Kidney (tissue), 14 donors: ENCODE results near the gene UPP2. TPM values are rescaled to one million over a fixed set of nuclear protein-coding genes. Genes with fewer than 3 reads are reported as not detected.
A peak's percentile ranks its signal among the peaks of the same experiment; 100 is the strongest.

ENCODE experiments used
- DNase-seq, 5 donors: peaks; one replicate each; pipeline ENCODE4 v3.0.0-alpha.2; 2013 to 2020
- FAIRE-seq: peaks from 2 replicates; lab custom pipeline; 2012; peaks lifted over from hg19 to GRCh38; lab: Jason Lieb, UNC
- H3K27ac ChIP-seq, 2 donors: one replicate each; pipeline ENCODE4 v1.7.0; 2013; ENCODE audit warnings: low read depth in 2 of 2, low read length in 2 of 2, inconsistent platforms in 1 of 2
- H3K27me3 ChIP-seq: one replicate; pipeline ENCODE4 v1.7.1; 2013; ENCODE audit warnings: low read length, inconsistent platforms; ENCODE audit not compliant: control insufficient read depth, insufficient read depth
- H3K36me3 ChIP-seq, 3 donors: one replicate each; pipeline versions ENCODE4 v1.7.0 to v1.7.1; 2013; ENCODE audit warnings: low read length in 3 of 3, control low read depth in 1 of 3, inconsistent platforms in 1 of 3; ENCODE audit not compliant: insufficient read depth in 3 of 3, control insufficient read depth in 2 of 3
- H3K4me1 ChIP-seq, 3 donors: one replicate each; pipeline versions ENCODE4 v1.7.0 to v1.7.1; 2013; ENCODE audit warnings: low read length in 3 of 3, inconsistent platforms in 1 of 3, low read depth in 1 of 3; ENCODE audit not compliant: control insufficient read depth in 2 of 3, insufficient read depth in 2 of 3
- H3K4me3 ChIP-seq, 3 donors: one replicate each; pipeline versions ENCODE4 v1.7.0 to v1.8.1; 2013; ENCODE audit warnings: low read length in 3 of 3, control low read depth in 1 of 3, inconsistent platforms in 1 of 3
- H3K9ac ChIP-seq, 3 donors: one replicate each; pipeline versions ENCODE4 v1.7.0 to v1.7.1; 2013; ENCODE audit warnings: low read length in 3 of 3, control low read depth in 1 of 3, inconsistent platforms in 1 of 3
- H3K9me3 ChIP-seq, 3 donors: one replicate each; pipeline versions ENCODE4 v1.7.0 to v1.7.1; 2013; ENCODE audit warnings: low read length in 3 of 3, control low read depth in 1 of 3, inconsistent platforms in 1 of 3; ENCODE audit not compliant: control insufficient read depth in 2 of 3, insufficient read depth in 1 of 3
- CTCF ChIP-seq: IDR thresholded peaks from 3 replicates; pipeline ENCODE4 v1.5.1; 2012; ENCODE audit warnings: mild to moderate bottlenecking, moderate library complexity, borderline replicate concordance; ENCODE audit not compliant: insufficient read depth; ENCODE audit errors: extremely low read depth
- intact Hi-C: fragments of 100-400 bp; cut with DNase I; formaldehyde crosslinking; loops from one replicate; pipeline ENCODE4 v1.11.1; 2022
- polyA plus RNA-seq: library from polyadenylated mRNA; stranded (reverse); fragments of 350-450 nt; fragmentation: Illumina TruSeq; extraction: RNeasy Lipid Tissue Mini Kit (QIAGEN cat#74804); gene quantifications from one replicate; pipeline ENCODE4 v1.2.3, GENCODE V29; 2014; ENCODE audit warnings: low read depth, low replicate concordance; ENCODE audit not compliant: insufficient read depth
- total RNA-seq: library from RNA; stranded (reverse); fragmentation: NEBNext Ultra II Directional; extraction: Animal tissue kit (Norgen Biotek cat#: 25700); gene quantifications from one replicate; pipeline ENCODE4 v1.2.1, GENCODE V29; 2021
- donor health status: control.
- donor health status: control.
- donor health status: control.
- donor health status: control.
- donor health status: control.
- donor health status: DM: yes; HTN: yes; CAD: no.
- donor health status: Normal renal cell carcinoma (clear cell type).

Gene UPP2
- total and polyA plus RNA-seq, 2 donors from 2014 or later, result 0.19 to 20.9 TPM

- Histone ChIP-seq H3K4me3 (no peak overlapping the region), H3K36me3 (no peaks in the 10 kb centered on the region), H3K27ac (no peak overlapping the region), H3K9me3 (no peaks in the 10 kb centered on the region), H3K4me1 (peaks cover 0 to 41% (median 12%) of the 10 kb centered on the region in 3 donors), H3K9ac (no peak overlapping the region), H3K27me3 (no peaks in the 10 kb centered on the region)
- intact Hi-C loops, result no loop called here
- DNase-seq (no peak), FAIRE-seq (no peak)
- TF ChIP-seq CTCF, result no peak
Observed at GRCh38 chr2:158097481-158097880, 4.2 kb upstream of the UPP2 start.

- Histone ChIP-seq H3K9ac (no peak overlapping the region), H3K4me1 (peaks cover 0 to 44% (median 12%) of the 10 kb centered on the region in 3 donors), H3K36me3 (no peaks in the 10 kb centered on the region), H3K27ac (no peak overlapping the region), H3K9me3 (no peaks in the 10 kb centered on the region), H3K27me3 (no peaks in the 10 kb centered on the region), H3K4me3 (no peak overlapping the region)
- DNase-seq (no peak), FAIRE-seq (no peak)
- TF ChIP-seq CTCF, result no peak
- intact Hi-C loops, result no loop called here
Observed at GRCh38 chr2:158098178-158098577, 3.5 kb upstream of the UPP2 start.

GRCh38 chr2:158099716-158100115 is 2.0 kb upstream of the UPP2 start:
- peaks cover 0 to 34% (median 12%) of the 10 kb centered on the region in 3 donors for H3K4me1 ChIP-seq
- FAIRE-seq, result no peak
- peak overlapping the region in 1 of 3 donors; percentile 18 for H3K4me3 ChIP-seq
- no peaks in the 10 kb centered on the region for H3K36me3 ChIP-seq
- DNase-seq, result peak in 1 of 5 donors; percentile 76
- no peaks in the 10 kb centered on the region for H3K27me3 ChIP-seq
- intact Hi-C loops, result no loop called here
- no peaks in the 10 kb centered on the region for H3K9me3 ChIP-seq
- no peak overlapping the region for H3K9ac ChIP-seq
- H3K27ac ChIP-seq, result peak overlapping the region; percentile 26 to 65
- TF ChIP-seq CTCF, result no peak

- peak overlapping the region; percentile 26 to 65 for H3K27ac ChIP-seq
- no peak overlapping the region for H3K9ac ChIP-seq
- no peak for TF ChIP-seq CTCF
- peaks cover 0 to 27% (median 9%) of the 10 kb centered on the region in 3 donors for H3K4me1 ChIP-seq
- no peaks in the 10 kb centered on the region for H3K36me3 ChIP-seq
- DNase-seq, result no peak
- no peaks in the 10 kb centered on the region for H3K27me3 ChIP-seq
- H3K9me3 ChIP-seq, result no peaks in the 10 kb centered on the region
- H3K4me3 ChIP-seq, result no peak overlapping the region
- intact Hi-C loops, result no loop called here
- no peak for FAIRE-seq
Observed at GRCh38 chr2:158100411-158100810, 1.3 kb upstream of the UPP2 start.
